GM21390 (cell line): ENCODE data around the gene LCK.
"Not testable (repeated sequence)": the region's sequence is repeated elsewhere in the genome, so short reads cannot be mapped to it uniquely, and the experiment has no call there.

Experiments
- ATAC-seq: cut with Tn5 transposase; IDR thresholded peaks from one replicate; pipeline ENCODE4 v1.9.1; 2021; ENCODE audit not compliant: unreplicated experiment

Gene LCK

GRCh38 chr1:32239790-32240139, 11.3 kb upstream of the LCK start:
- no peak for ATAC-seq

GRCh38 chr1:32240140-32240951, 10.7 kb upstream of the LCK start:
- ATAC-seq, result no peak

- ATAC-seq, result no peak
Observed at GRCh38 chr1:32241001-32241763, 9.9 kb upstream of the LCK start.

GRCh38 chr1:32242341-32242851, 8.7 kb upstream of the LCK start:
- ATAC-seq, result no peak

GRCh38 chr1:32246888-32247273, 4.2 kb upstream of the LCK start, which contains the start of gene FAM167B:
Gene FAM167B (plus strand): TSS chr1:32247222. CDS start chr1:32247422, 200 bp downstream.
- no peak for ATAC-seq

GRCh38 chr1:32247452-32247851, 3.6 kb upstream of the LCK start:
- no peak for ATAC-seq

GRCh38 chr1:32247983-32248889, 2.8 kb upstream of the LCK start:
- ATAC-seq, result no peak

- ATAC-seq, result peak; percentile 44
Observed at GRCh38 chr1:32249831-32250525, 1.1 kb upstream of the LCK start.

GRCh38 chr1:32255072-32256071, 4.3 kb downstream of the LCK start:
- no peak for ATAC-seq

- no peak for ATAC-seq
Observed at GRCh38 chr1:32256473-32257226, 5.6 kb downstream of the LCK start.

GRCh38 chr1:32257227-32257508, 6.1 kb downstream of the LCK start:
- ATAC-seq, result no peak

GRCh38 chr1:32263236-32263593, 12.2 kb downstream of the LCK start:
- not testable (repeated sequence) for ATAC-seq

- ATAC-seq, result no peak
Observed at GRCh38 chr1:32263744-32264143, 12.7 kb downstream of the LCK start.

GRCh38 chr1:32265846-32266245, 14.8 kb downstream of the LCK start:
- no peak for ATAC-seq

GRCh38 chr1:32266921-32267591, 16.0 kb downstream of the LCK start:
- ATAC-seq, result no peak

GRCh38 chr1:32269744-32270143, 18.7 kb downstream of the LCK start:
- ATAC-seq, result no peak

- no peak for ATAC-seq
Observed at GRCh38 chr1:32272557-32273390, 21.7 kb downstream of the LCK start.
